ENCODE results near the gene SBK2.

- TF ChIP-seq POLR2A (IDR thresholded peaks at IDR 0.05; ENCODE audit: low read length): no peak
- no peak for TF ChIP-seq GATA1 (IDR thresholded peaks at IDR 0.05; ENCODE audit: low read depth, low read length)
Measured at GRCh38 chr19:55527197-55528029, 9.5 kb downstream of the SBK2 start.

Data from erythroblast (primary cell).